Stimulated activated CD4-positive, alpha-beta T cell treated with anti-CD3 and anti-CD28 coated beads, Interleukin-2, amount 100 ng/mL, for 4 hours (primary cell): ENCODE measurements around the gene PLPPR3.

Experiments
- DNase-seq: peaks from one replicate; pipeline ENCODE4 v3.0.0-alpha.2; 2020; ENCODE audit warnings: low read depth

PLPPR3 gene

DNA sequence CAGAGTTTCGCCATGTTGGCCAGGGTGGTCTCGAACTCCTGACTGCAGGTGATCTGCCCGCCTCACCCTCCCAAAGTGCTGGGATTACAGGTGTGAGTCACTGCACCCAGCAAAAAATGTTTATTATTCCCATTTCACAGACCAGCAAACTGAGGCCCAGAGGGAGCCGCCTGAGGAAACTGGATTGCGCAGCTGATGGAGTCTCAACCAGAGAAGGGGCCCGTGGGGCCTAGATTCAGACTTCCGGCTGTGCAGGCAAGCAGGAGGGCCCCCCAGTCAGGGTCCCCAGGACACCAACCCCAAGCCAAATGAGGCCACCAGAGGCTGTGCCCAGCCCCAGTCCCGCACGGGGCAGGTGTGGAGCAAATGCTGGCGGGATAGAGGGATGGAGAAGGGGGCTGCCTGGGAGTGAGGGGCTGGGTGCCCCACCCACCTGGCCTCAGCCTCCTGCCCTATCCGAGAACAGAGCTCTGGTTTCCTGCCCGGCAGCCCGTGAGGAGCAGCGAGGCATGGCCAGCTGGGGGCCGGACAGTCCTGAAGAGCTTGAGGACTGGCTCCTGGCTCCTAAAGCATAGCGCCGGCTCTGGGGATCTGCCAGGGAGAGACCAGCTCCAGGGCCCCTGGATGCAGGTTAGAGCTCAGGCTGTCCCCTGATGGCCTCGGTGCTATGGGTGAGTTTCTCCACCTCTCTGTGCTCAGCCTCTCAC lies 48.9 kb downstream of the PLPPR3 start:
- no peak for DNase-seq

DNA sequence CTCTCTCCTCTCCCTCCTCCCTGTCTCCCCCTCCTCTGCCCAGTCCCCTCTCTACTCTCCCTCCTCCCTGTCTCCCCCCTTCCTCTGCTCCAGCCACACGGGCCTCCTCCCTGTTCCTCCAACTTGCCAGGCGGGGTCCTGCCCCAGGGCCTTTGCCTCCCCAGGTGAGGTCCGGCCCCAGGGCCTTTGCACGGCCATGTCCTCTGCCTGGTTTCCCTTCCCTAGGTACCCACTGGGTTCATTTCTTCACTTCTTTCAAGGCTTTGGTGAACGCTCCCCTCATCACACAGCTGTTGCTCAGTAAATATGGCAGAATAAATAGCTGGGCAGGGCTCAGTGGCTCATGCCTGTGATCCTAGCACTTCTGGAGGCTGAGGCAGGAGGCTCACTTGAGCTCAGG lies 49.7 kb downstream of the PLPPR3 start:
- no peak for DNase-seq

DNA sequence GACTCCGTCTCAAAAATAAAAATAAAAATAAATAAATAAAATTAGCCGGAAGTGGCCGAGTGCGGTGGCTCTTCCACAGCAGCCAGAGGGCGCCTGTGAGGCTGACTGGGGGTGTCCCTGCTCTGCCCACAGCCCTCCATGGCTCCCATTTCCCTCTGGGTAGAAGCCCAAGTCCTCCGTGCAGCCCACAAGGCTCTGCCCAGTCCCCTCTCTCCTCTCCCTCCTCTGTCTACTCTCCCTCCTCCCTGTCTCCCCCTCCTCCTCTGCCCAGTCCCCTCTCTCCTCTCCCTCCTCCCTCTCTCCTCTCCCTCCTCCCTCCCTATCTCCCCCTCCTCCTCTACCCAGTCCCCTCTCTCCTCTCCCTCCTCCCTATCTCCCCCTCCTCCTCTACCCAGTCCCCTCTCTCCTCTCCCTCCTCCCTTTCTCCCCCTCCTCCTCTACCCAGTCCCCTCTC lies 50.4 kb downstream of the PLPPR3 start:
- no peak for DNase-seq

DNA sequence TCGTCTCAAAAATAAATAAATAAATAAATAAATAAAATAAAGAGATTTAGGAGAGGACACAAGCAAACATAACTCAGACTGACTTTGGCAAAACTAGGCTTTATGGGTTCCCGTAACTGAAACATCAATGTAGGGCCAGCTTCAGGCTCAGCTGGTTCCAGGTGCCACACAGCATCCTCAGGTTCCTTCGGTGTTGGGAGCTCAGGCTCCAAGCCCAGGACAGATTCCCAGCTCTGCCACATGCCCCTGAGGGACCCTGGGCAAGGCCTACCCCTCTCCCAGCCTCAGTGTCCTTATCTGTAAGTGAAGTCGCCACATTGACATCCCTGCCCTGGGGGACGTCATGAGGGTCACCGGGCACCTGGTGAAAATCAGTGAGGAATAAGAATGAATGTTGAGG lies 52.1 kb downstream of the PLPPR3 start:
- DNase-seq = no peak

DNA sequence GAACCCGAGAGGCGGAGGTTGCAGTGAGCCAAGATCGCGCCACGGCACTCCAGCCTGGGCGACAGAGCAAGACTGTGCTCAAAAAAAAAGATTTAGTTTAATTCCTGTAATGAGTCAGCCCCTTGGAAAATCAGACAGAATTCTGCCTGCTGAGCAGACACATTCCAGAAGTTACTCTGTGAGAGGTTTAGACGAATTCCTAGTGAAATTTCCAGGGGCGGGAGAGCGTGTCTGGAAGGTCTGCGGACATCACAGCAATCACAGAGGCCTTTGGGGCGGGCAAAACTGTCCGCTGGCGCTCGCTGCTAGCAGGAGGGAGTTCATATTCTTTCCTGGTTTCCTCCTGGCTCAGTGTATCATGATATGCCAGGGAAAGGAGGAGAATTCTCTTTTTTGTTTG lies 53.3 kb downstream of the PLPPR3 start:
- no peak for DNase-seq

DNA sequence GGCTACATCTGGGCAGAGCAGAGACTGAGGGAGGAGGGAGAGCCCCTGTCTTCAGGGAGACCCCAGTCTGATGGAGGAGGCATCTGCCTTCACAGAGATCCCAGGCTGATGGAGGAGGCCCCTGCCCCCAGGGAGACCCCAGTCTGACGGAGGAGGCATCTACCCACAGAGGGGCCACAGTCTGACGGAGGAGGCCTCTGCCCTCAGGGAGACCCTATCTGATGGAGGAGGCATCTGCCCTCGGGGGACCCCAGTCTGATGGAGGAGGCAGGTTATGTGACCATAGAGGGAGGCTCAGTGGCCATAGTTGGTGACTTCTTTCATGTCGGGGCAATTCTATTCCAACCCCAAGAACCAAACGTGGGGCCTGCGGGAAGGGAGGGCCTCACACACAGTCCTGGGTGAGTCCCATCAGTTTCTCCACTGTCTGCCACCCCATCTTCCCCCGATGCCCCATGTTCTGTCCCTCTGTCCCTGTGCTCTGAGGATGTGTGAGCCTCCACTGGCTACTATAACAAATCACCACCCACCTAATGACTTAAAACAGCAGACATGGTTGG lies 56.5 kb downstream of the PLPPR3 start:
- no peak for DNase-seq

DNA sequence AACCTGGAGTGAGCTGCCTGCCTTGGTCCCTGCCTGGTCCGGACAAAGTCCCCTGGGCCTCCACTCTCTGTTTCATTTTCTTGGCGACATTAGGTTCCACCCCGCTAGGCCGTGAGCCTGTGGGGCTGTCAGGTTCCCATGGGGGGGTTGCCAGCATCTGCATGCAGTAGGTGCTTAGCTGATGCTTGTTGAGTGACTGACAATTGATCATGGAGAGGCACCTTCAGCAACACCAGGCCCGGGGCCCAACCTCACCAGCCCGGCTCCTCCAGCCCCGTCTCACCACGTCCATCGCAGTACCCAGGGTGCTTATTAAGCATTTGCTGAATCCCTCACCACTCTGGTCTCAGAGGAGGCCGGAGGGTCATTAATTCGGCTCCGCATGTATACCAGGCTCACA lies 57.5 kb downstream of the PLPPR3 start:
- no peak for DNase-seq

DNA sequence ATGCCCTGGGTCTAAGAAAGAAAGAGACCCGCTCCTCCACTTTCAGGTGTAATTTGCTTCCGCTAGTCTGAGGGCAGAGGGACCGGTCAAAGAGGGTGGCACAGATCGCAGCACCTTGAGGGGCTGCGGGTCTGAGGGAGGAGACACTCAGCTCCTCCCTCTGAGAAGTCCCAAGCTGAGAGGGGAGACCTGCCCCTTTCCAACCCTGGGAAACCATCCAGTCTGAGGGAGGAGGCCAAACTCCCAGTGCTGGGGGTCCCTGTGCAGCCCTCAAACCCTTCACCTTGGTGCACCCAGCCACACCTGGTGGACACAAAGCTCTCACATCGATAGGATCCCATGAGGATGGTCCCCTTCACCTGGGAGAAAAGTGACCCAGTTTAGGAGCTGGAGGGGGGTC lies 57.9 kb downstream of the PLPPR3 start:
- no peak for DNase-seq

DNA sequence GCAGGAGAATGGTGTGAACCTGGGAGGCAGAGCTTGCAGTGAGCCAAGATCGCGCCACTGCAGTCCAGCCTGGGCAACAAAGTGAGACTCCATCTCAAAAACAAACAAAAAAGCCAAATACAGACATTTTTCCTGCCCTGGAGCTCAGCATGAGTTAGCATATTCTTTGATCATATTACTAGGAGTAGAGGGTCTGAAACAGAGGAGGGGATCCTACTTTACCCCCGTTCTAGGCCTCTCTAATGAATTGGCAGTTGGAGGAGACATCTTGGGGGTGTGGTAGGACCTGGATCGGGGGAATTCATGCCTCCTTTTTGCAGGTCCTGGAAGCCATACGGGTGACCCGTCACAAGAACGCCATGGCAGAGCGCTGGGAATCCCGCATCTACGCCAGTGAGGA lies 58.6 kb downstream of the PLPPR3 start:
- DNase-seq = no peak
